Activated CD4-positive, alpha-beta memory T cell treated with anti-CD3 and anti-CD28 coated beads, Interleukin-2, amount 10 ng/mL, durations not matched to agents 7 days and 5 days (primary cell): ENCODE results near the gene UROC1. TPM values are rescaled to one million over a fixed set of nuclear protein-coding genes. Genes with fewer than 3 reads are reported as not detected.

Experiments used
- CTCF ChIA-PET: fragments of 350-600 bp; sonication (Branson Sonifier 250); formaldehyde crosslinking; loops from one replicate; lab custom pipeline; 2021; ENCODE audit warnings: antibody characterized with exemption, inconsistent platforms; lab: Charles Lee
- POLR2A ChIA-PET: fragments of 350-600 bp; sonication (Branson Sonifier 250); formaldehyde crosslinking; loops from one replicate; lab custom pipeline; 2021; ENCODE audit warnings: antibody characterized with exemption; lab: Charles Lee
- DNase-seq: peaks from one replicate; pipeline ENCODE4 v3.0.0-alpha.2; 2020
- H3K27ac Mint-ChIP-seq: one replicate; pipeline ENCODE4 v1.8.0; 2021; ENCODE audit warnings: mild to moderate bottlenecking, mixed read lengths
- H3K27me3 Mint-ChIP-seq: one replicate; pipeline ENCODE4 v1.8.0; 2021; ENCODE audit warnings: mixed read lengths
- H3K36me3 Mint-ChIP-seq: one replicate; pipeline ENCODE4 v1.8.0; 2021; ENCODE audit warnings: low read depth, mixed read lengths
- H3K4me1 Mint-ChIP-seq: one replicate; pipeline ENCODE4 v1.8.0; 2021; ENCODE audit warnings: mixed read lengths
- H3K4me3 Mint-ChIP-seq: one replicate; pipeline ENCODE4 v1.8.0; 2021; ENCODE audit warnings: mild to moderate bottlenecking, mixed read lengths
- H3K9me3 Mint-ChIP-seq: one replicate; pipeline ENCODE4 v1.8.0; 2021; ENCODE audit warnings: mixed read lengths
- total RNA-seq, 2 experiments: library from RNA; stranded (reverse); gene quantifications; one replicate each; pipeline ENCODE4 v1.2.3, GENCODE V29; 2021

Gene UROC1
- total RNA-seq, 2 experiments from 2014 or later, result not detected

DNA sequence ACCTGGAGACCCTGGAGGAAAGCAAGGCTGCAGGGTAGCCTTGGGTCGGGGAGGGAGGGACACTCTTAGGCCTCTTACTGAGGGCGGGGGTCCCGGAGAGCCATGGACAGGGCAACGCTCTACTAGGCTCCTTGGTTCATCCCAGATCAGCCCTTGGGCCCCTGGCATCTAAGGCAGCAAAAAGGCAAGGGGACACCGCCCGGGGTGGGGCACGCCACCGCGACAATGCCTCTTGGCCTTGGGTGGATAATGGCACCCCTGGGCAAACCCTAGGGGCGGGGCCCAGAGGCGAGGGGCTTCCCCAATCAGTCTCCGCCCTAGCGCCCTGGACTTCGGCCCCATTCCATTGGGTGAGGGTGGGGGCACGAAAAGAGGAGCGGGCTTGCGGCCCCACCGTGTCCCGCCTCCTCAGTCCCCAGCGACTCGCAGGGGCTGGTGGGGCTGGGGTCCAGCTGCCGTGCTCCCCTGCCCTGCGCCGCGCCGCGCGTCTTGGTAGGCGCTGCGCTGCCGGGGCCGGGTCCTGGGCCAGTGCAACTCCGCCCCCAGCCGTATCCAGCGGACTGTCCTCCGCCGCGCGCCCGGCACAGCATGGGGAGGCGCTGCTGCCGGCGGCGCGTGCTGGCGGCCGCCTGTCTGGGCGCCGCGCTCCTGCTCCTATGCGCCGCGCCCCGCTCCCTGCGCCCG lies 6.3 kb upstream of the UROC1 start, which contains the start of gene CHST13:
Gene CHST13, plus strand, starts transcription at position 411 of the 684 bp plus-strand sequence. Its CDS starts 178 bp downstream, at position 589.
- H3K27ac Mint-ChIP-seq, result no peak within 1 kb of the TSS
- H3K27me3 Mint-ChIP-seq, result peaks cover 19% of the 10 kb centered on the region
- H3K4me3 Mint-ChIP-seq, result no peak within 1 kb of the TSS

DNA sequence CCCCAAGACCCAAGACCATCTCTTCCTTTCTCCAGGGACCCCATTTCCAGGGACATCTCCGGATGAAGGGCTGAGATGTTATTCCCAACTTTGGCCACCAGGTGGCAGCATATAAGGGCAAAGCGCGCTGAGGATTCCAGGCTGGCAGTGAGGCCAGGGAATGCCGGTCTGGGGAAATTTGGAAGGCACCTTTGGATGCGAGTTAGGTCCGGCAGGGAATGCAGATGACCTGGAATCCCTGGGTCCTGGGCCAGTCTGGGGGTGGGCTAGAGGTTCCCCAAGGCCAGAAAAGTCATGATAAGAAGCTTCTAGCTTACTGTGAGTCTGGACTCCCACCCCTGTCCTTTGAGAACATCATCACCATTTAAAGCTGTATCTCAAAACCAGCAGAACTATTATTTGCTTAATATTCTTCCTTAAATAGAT lies 4.8 kb upstream of the UROC1 start:
- Mint-ChIP-seq H3K4me1 (no peaks in the 10 kb centered on the region), H3K27me3 (peaks cover 19% of the 10 kb centered on the region), H3K36me3 (no peaks in the 10 kb centered on the region), H3K4me3 (no peak overlapping the region), H3K9me3 (no peaks in the 10 kb centered on the region), H3K27ac (no peak overlapping the region)
- ChIA-PET CTCF (interaction anchor here (0.7 to 1.8 kb wide), 12 partner anchors 8 to 1024 kb away, joined by 3 to 8 read pairs (median 4); no protein-coding TSS in a partner anchor), POLR2A (no interaction called here)
- peak; percentile 31 for DNase-seq

More for the DNA sequence above, 6.3 kb upstream of the UROC1 start, which contains the start of gene CHST13:
- Mint-ChIP-seq H3K36me3 (no peaks in the 10 kb centered on the region), H3K9me3 (no peaks in the 10 kb centered on the region), H3K4me1 (no peaks in the 10 kb centered on the region)
- no peak for DNase-seq
- ChIA-PET CTCF (interaction anchor here (0.7 to 1.7 kb wide), 2 partner anchors 10 to 459 kb away, joined by 3 to 5 read pairs; partner anchors contain the start of gene PLXNA1), POLR2A (no interaction called here)

DNA sequence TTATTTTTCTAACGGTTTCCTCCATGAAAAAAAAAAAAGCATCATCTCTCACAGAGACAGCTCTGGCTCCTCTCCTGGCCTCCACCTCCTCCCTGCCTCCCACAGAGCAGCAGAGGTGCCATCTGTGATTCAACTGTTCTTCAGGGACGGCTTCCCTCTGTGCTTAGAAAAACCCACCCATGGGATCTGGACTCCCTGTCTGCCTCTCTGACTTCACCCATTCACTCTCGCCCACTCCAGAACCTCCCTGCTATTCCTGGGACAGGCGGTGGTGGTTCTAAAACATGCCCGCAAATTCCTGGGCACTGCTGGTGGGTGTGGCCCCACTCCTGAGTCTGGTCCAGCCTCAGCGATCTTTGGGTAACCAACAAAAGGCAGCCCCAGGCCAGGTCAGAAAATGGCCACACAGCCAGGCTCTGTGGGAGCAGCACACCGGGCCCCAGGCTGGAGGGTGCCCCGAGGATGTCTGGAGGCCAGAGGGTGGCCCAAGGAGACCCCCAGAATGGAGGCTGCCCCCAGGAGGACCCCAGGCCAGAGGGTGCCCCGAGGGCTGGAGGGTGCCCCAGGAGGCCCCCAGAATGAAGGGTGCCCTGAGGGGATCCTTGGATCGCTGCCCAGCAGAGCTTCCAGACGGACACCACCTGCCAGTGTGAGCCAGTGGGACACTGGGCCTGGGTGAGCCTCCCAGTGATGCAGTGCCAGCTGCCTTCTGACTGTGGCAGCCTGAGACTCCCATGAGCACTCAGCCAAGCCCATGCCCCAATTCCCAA lies 3.7 kb upstream of the UROC1 start:
- H3K9me3 Mint-ChIP-seq, result no peaks in the 10 kb centered on the region
- H3K4me1 Mint-ChIP-seq, result no peaks in the 10 kb centered on the region
- H3K4me3 Mint-ChIP-seq, result no peak overlapping the region
- POLR2A ChIA-PET, result no interaction called here
- no peaks in the 10 kb centered on the region for H3K36me3 Mint-ChIP-seq
- peaks cover 19% of the 10 kb centered on the region for H3K27me3 Mint-ChIP-seq
- CTCF ChIA-PET, result interaction anchor here (1.8 kb wide), 1 partner anchor 92 kb away, joined by 8 read pairs; no protein-coding TSS in a partner anchor
- no peak for DNase-seq
- H3K27ac Mint-ChIP-seq, result no peak overlapping the region

DNA sequence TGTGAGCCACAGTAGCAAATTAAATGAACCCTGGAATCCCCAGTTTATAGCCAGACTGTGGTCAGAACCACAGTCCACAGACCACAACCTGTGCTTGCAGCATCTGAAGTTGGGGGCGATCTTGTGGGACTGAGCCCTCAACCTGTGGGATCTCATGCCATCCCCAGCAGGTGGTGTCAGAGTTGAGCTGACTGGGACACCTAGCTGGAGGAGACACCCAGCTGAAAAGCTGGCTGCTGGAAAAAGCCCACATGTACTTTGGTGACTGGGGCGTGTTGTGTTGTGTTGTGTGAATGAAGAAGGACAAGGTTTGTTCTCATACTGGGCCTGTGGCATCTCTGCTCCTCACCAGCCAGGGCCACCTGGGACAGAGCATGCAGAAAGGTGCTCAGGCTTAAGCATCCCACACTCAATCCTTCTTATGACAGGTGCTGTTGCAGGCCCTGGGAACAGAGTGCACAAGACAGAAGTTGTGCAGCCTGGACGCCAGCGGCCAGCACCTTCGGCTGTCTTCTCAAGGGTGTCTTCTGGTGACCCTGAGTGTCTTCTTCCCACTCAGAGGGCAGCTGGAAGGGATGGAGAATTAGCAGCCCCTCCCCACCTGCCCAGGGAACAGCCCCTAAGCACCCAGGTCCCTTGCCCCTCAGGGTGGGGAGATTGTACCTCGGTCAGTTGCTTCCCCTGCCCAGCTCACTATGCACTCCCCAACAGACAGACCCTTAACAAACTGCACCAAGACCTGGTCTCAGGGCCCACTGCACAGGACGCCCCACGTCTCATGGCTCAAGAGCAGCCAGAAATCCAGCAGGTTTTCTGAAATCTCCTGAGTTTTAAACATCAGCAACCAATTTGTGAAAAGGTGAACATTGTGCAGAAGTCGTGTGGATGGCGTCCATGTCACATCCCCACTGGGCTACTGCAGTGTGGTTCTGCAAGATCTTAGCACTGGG lies 2.2 kb upstream of the UROC1 start:
- no peaks in the 10 kb centered on the region for H3K36me3 Mint-ChIP-seq
- no peak for DNase-seq
- CTCF ChIA-PET, result interaction anchor here (0.6 kb wide), 1 partner anchor 930 kb away, joined by 3 read pairs; no protein-coding TSS in a partner anchor
- no peaks in the 10 kb centered on the region for H3K9me3 Mint-ChIP-seq
- peaks cover 17% of the 10 kb centered on the region for H3K27me3 Mint-ChIP-seq
- no peak overlapping the region for H3K4me3 Mint-ChIP-seq
- POLR2A ChIA-PET, result no interaction called here
- H3K4me1 Mint-ChIP-seq, result no peaks in the 10 kb centered on the region
- no peak overlapping the region for H3K27ac Mint-ChIP-seq

DNA sequence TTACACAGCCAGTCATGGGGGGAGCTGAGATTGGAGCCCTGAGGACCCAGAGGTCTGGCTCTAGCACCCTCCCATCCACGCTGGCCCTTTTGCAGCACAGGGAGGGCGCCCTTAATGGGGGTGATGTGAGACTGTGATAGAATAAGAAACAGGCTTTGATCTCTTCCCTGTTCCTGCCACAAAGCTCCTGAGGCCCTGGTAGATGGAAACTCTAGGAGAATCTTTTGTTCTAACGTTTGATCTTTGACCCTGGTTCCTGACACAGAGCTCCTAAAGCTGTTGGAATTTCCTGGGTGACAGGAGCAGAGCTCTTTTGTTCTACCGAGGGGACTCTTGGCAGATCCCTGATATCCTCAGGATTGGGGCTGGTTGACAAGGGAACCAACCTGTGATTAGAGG lies 1.2 kb upstream of the UROC1 start:
- H3K27me3 Mint-ChIP-seq, result peaks cover 17% of the 10 kb centered on the region
- no peaks in the 10 kb centered on the region for H3K9me3 Mint-ChIP-seq
- H3K4me1 Mint-ChIP-seq, result no peaks in the 10 kb centered on the region
- no peak overlapping the region for H3K27ac Mint-ChIP-seq
- H3K36me3 Mint-ChIP-seq, result no peaks in the 10 kb centered on the region
- DNase-seq, result no peak
- ChIA-PET POLR2A (no interaction called here), CTCF (no interaction called here)
- H3K4me3 Mint-ChIP-seq, result no peak overlapping the region

DNA sequence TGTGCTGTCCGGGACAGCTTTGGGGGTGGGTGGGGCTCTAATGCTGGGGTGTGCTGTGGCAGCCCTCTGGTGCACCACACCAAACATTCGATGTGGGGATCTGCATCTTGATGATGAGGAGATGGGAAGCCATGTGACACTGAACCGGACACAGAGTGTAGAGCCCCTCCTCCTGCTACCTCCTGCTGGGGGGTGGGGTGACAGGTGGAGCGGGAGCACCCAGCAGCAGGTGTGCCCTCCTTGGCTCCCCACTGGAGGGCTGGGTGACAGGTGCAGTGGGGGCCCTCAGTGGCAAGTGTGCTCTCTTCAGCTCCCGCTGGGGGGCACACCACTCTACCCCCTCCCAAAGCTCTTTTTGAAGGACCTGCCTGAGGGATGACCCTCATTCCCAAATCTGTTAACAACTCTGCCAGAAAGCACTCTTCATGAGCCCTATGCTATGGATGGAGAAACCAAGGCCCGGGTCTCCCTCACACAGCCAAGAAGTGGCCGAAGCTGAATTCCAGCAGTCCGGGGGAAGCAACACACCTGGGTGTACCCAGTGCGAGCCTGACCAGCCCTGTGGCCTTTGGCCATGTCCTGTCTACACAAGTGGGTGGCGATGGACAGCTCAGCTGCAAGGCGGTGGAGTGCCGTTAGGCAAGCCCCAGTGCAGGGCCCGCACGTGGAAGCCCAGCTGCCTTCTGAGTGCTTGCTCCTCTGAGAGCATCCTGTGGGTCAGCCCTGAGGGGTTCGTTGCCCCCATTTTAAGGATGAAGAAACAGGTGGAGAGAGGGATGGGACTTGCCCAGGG lies 609 bp upstream of the UROC1 start:
- H3K27me3 Mint-ChIP-seq, result peaks cover 12% of the 10 kb centered on the region
- no peak overlapping the region for H3K27ac Mint-ChIP-seq
- no peaks in the 10 kb centered on the region for H3K4me1 Mint-ChIP-seq
- ChIA-PET POLR2A (no interaction called here), CTCF (no interaction called here)
- no peaks in the 10 kb centered on the region for H3K9me3 Mint-ChIP-seq
- DNase-seq, result no peak
- no peaks in the 10 kb centered on the region for H3K36me3 Mint-ChIP-seq
- no peak overlapping the region for H3K4me3 Mint-ChIP-seq

DNA sequence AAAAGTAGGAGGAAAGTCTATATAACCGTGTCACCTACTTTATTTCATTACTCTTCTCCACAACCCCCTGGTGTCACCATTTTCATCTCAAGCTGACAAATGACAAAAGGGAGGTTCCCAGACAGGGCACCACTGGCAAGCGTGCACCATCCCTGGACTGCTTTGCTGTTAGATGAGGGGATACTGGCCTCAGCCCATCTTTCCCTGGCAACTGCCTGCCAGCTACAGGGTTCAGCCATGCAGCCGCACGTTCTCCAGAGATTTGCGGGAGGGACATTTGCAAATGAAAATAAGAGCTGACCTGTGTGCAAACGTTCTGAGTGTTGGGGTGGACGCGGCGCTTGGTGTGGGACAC lies 660 bp downstream of the UROC1 start:
- DNase-seq, result no peak

DNA sequence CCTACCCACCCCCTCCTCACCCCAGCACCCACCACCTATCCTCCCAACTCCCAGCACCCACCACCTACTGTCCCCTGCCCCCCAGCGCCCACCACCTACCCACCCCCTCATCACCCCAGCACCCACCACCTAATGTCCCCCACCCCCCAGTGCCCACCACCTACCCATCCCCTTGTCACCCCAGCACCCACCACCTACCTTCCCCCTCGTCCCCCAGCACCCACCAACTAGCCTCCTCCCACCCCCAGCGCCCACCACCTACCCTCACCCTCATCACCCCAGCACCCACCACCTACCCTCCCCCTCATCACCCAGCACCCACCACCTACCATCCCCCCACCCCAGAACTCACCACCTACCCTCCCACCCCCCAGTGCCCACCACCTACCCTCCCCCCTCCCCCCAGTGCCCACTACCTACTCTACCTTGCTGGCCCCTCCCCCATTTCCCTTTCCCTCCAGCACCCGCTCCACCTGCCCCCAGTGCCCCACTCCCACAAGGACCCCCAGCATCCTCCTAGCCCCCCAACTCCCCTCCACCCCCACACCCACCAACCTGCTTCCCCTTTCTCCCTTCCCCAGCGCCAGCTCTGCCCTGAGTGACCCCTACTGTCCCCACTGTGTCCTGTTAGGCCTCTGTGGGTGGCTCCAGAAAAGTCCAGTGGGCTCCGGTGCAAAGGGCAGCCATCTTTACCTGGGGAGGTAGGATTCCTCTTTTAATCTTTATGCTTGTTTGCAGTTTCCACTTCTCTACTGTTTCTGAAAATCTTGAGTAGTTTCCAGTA lies 1.2 kb downstream of the UROC1 start:
- Mint-ChIP-seq H3K4me3 (no peak overlapping the region), H3K27ac (no peak overlapping the region), H3K9me3 (no peaks in the 10 kb centered on the region), H3K4me1 (no peaks in the 10 kb centered on the region), H3K27me3 (no peaks in the 10 kb centered on the region), H3K36me3 (no peaks in the 10 kb centered on the region)
- POLR2A ChIA-PET, result no interaction called here
- CTCF ChIA-PET, result no interaction called here
- no peak for DNase-seq

More for the DNA sequence above, 660 bp downstream of the UROC1 start:
- Mint-ChIP-seq H3K27ac (no peak overlapping the region), H3K4me3 (no peak overlapping the region), H3K27me3 (no peaks in the 10 kb centered on the region), H3K4me1 (no peaks in the 10 kb centered on the region), H3K9me3 (no peaks in the 10 kb centered on the region), H3K36me3 (no peaks in the 10 kb centered on the region)
- ChIA-PET CTCF (no interaction called here), POLR2A (no interaction called here)

DNA sequence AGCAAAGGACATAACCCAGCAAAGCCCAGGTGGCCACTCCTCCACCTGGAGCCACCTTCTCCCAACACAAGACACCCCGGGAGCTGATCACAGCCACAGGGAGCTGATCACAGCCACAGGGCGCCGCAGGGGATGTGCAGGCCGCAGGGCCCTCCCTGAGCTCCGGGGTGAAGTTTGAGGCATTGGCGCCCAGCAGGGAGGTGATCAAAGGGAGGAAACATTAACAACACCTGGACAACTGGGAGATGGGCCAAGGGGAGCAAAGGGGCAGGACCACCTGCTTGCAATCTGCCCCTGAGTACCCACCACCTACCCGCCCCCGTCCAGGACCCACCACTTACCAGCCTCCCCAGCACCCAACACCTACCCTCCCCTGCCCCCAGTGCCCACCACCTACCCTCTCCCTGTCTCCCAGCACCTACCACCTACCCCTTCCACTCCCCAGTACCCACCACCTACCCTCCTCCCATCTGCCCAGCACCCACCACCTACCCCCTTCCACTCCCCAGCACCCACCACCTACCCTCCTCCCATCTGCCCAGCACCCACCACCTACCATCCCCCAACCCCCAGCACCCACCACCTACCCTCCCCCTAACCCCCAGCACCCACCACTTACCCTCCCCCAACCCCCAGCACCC lies 2.4 kb downstream of the UROC1 start:
- ChIA-PET POLR2A (no interaction called here), CTCF (interaction anchor here (1.5 kb wide), 1 partner anchor 8 kb away, joined by 5 read pairs; the partner anchor contains the start of gene CHST13)
- no peak overlapping the region for H3K4me3 Mint-ChIP-seq
- H3K36me3 Mint-ChIP-seq, result no peaks in the 10 kb centered on the region
- no peak for DNase-seq
- no peak overlapping the region for H3K27ac Mint-ChIP-seq
- H3K4me1 Mint-ChIP-seq, result no peaks in the 10 kb centered on the region
- no peaks in the 10 kb centered on the region for H3K9me3 Mint-ChIP-seq
- no peaks in the 10 kb centered on the region for H3K27me3 Mint-ChIP-seq

DNA sequence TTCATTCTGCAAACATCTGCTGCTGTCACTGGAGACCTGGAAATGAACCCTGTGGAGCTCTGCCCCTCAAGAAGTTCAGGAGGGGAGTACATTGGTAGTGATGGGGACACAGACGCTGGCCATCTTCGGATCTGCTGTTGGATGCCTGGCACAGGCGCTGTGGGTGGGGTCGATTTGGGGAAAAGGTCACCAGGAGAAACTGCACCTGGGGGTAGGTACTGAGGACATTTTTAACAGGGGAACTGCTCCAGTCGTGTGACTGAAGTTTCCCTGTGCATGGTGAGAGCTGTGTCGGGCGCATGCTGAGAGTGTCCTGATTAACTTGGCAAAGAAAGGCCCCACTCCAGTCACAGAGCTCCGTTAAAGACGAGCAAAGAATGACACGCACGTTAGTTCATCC lies 3.4 kb downstream of the UROC1 start:
- H3K27me3 Mint-ChIP-seq, result no peaks in the 10 kb centered on the region
- H3K36me3 Mint-ChIP-seq, result no peaks in the 10 kb centered on the region
- H3K27ac Mint-ChIP-seq, result no peak overlapping the region
- no peaks in the 10 kb centered on the region for H3K4me1 Mint-ChIP-seq
- no peaks in the 10 kb centered on the region for H3K9me3 Mint-ChIP-seq
- CTCF ChIA-PET, result interaction anchor here (1.5 kb wide), 1 partner anchor 9 kb away, joined by 5 read pairs; the partner anchor contains the start of gene CHST13
- H3K4me3 Mint-ChIP-seq, result no peak overlapping the region
- POLR2A ChIA-PET, result no interaction called here
- no peak for DNase-seq

DNA sequence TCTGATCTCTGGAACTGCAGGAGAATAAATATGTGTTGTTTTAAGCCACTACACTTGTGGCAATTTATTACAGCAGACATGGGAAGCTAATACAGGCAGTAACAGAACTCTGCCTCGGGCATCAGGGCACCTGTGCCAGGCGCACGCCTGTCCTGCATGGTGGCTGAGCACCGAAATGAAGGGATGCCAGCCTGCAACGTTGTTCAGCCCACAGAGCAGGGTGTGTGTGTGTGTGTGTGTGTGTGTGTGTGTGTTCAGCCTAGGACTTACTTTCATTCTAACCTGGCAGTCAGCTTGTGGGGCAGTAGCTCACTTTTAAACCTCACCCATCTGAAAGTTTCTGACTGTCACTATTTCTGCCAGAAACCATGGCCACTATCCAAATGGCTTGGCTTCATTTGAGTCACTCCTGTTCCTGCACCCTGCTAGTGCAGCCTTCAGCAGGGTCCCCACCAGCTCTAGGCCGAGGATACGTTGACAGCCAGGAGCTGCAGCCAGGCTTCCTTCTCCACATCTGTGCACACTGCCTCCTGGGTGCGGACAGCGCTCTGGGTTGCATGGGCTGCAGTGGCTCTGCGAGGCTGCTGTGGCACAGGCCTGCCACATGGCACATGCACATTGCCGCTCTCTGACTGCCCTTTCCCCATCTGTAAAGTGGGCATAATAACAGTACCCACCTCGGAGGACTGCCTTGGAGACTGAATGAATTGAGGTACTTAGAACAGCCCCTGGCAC lies 4.5 kb downstream of the UROC1 start:
- H3K4me1 Mint-ChIP-seq, result no peaks in the 10 kb centered on the region
- DNase-seq, result no peak
- H3K27ac Mint-ChIP-seq, result no peak overlapping the region
- no peaks in the 10 kb centered on the region for H3K36me3 Mint-ChIP-seq
- ChIA-PET POLR2A (no interaction called here), CTCF (no interaction called here)
- no peaks in the 10 kb centered on the region for H3K9me3 Mint-ChIP-seq
- H3K4me3 Mint-ChIP-seq, result no peak overlapping the region
- no peaks in the 10 kb centered on the region for H3K27me3 Mint-ChIP-seq
